Measurements from ENCODE around the gene DPEP2.
A peak's percentile ranks its signal among the peaks of the same experiment; 100 is the strongest.

DNA sequence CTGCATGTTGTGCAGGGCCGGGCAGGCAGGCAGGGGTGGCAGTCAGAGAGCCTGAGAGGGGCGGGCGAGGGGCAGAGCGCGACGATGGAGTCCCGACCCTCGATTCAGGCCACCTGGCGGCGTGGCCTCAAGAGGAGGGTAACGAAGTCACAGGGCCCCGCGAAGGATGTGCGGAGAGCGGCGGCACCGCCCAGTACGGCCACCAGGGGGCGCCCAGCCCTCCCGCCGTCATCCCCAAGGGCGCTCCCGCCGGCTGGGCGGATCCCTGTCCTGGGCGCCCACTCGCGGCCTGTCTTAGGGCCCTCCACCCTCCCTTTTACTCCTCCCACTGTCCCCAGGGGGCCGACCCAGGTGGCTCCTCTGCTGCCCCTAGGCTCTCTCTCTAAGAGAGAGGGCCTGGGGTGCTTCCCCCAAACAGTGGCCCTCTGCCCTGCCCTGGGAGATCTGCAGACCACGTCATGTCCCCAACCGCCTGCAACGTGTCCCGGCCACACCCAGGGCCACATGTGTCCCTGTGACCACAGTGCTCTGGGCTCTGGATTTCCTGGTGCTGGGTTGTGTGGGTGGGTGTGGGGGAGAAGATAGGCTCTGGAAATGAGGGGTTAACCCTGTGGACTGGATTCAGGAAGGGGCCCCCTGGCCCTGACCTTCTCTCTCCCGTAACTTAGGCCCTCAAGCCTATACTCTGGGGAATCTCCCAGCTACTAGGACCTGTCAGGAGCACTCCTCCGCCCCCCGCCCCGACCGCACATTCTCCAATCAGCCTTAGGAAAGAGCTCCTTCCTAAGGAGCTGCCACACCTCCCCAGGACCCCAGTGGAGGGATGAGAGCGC, 5.9 kb downstream of the DPEP2 start:
- TF ChIP-seq, protein P1, sequence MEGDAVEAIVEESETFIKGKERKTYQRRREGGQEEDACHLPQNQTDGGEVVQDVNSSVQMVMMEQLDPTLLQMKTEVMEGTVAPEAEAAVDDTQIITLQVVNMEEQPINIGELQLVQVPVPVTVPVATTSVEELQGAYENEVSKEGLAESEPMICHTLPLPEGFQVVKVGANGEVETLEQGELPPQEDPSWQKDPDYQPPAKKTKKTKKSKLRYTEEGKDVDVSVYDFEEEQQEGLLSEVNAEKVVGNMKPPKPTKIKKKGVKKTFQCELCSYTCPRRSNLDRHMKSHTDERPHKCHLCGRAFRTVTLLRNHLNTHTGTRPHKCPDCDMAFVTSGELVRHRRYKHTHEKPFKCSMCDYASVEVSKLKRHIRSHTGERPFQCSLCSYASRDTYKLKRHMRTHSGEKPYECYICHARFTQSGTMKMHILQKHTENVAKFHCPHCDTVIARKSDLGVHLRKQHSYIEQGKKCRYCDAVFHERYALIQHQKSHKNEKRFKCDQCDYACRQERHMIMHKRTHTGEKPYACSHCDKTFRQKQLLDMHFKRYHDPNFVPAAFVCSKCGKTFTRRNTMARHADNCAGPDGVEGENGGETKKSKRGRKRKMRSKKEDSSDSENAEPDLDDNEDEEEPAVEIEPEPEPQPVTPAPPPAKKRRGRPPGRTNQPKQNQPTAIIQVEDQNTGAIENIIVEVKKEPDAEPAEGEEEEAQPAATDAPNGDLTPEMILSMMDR (IDR thresholded peaks at IDR 0.05) = peak; percentile 93 to 100 (median 94)
- no peak for TF ChIP-seq EP300 (IDR thresholded peaks at IDR 0.05)

Measured in sigmoid colon (tissue), 4 donors.